SJSA1 (cell line): ENCODE results near the gene URB2. TPM values are rescaled to one million over a fixed set of nuclear protein-coding genes. Genes with fewer than 3 reads are reported as not detected.
A peak's percentile ranks its signal among the peaks of the same experiment; 100 is the strongest.

Experiments used
- DNase-seq, 2 experiments: peaks; one replicate each; pipeline ENCODE4 v3.0.0-alpha.2; 2015 to 2020; ENCODE audit warnings: low spot score in 2 of 2, low read depth in 1 of 2
- H3K27ac ChIP-seq: fragments of 250-450 bp; sonication (Bioruptor Pico); 2 replicates; pipeline ENCODE4 v1.5.1; 2020; ENCODE audit warnings: mild to moderate bottlenecking, moderate library complexity
- H3K27me3 ChIP-seq: fragments of 250-450 bp; sonication (Bioruptor Pico); replicated peaks from 2 replicates; pipeline ENCODE4 v1.5.1; 2020; ENCODE audit warnings: mild to moderate bottlenecking, moderate library complexity
- H3K36me3 ChIP-seq: fragments of 250-450 bp; sonication (Bioruptor Pico); 2 replicates; pipeline ENCODE4 v1.5.1; 2020; ENCODE audit warnings: mild to moderate bottlenecking
- H3K4me1 ChIP-seq: fragments of 250-450 bp; sonication (Bioruptor Pico); replicated peaks from 2 replicates; pipeline ENCODE4 v1.6.1; 2021; ENCODE audit warnings: mild to moderate bottlenecking
- H3K4me3 ChIP-seq: fragments of 250-450 bp; sonication (Bioruptor Pico); 2 replicates; pipeline ENCODE4 v1.5.1; 2020; ENCODE audit warnings: mild to moderate bottlenecking
- H3K9me3 ChIP-seq: fragments of 250-450 bp; sonication (Bioruptor Pico); replicated peaks from 2 replicates; pipeline ENCODE4 v1.5.1; 2020; ENCODE audit warnings: mild to moderate bottlenecking
- total RNA-seq: library from RNA; depleted of rRNA; stranded (reverse); fragments of >200 nt; shearing (Covaris generic); gene quantifications from 2 replicates; pipeline ENCODE4 v1.2.3, GENCODE V29; 2014

Gene URB2
- total RNA-seq, 1 experiment from 2014 or later = 15.2 TPM

DNA sequence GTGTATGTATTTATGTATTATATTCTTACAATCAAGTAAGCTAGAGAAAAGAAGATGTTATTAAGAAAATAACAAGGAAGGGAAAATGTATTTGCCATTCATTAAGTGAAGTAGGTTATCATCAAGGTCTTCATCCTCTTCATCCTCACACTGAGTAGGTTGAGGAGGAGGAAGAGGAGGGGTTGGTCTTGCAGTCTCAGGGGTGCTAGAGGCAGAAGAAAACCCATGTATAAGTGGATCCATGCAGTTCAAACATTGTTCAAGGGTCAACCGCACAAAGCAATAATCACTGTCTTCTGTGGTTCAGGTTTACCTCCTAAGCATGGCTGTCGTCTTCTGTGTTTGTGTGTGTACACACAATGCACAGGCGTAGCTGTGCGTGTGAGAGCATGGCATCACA, 16.9 kb downstream of the URB2 start:
- peaks cover 77% of the 10 kb centered on the region for H3K36me3 ChIP-seq
- H3K9me3 ChIP-seq = no peaks in the 10 kb centered on the region
- H3K4me1 ChIP-seq = no peaks in the 10 kb centered on the region
- H3K27ac ChIP-seq = no peak overlapping the region
- no peaks in the 10 kb centered on the region for H3K27me3 ChIP-seq
- no peak for DNase-seq
- H3K4me3 ChIP-seq = no peak overlapping the region

DNA sequence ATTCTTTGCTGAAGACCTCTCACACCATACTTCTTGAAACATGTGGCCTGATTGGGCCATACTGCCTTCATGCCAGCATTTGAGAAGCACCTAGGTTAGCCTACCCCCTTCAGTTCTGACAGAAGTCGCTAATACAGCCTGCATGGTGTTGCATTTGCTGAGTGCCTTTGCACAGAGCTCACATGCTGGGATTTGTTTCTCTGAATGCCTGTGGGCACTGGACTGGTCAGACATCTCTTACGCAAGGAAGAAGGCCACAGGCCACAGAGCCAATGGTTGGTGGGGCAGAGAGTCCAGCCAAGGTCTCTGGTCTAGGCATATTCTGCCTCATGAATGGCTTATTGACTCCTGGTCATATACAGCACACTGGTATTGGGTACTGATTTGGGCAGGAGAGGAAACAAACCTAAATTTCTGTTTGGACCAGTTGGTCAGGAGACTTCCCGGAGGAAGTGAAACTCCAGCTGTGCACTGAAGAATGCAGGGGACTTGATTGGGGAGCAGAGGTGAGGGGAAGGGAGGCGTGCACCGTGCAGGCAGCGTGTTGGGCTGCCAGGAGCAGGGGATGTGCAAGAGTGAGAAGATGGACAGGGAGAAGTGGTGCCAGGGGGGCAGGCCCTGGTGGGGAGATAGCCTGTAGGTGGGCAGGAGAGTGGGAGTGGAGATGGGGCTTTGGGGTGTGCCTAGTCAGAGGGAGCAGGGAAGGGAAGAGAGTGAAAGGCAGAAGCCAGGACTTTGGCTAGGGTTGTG, 18.1 kb downstream of the URB2 start:
- no peaks in the 10 kb centered on the region for H3K9me3 ChIP-seq
- peaks cover 80% of the 10 kb centered on the region for H3K36me3 ChIP-seq
- no peak overlapping the region for H3K4me3 ChIP-seq
- no peak overlapping the region for H3K27ac ChIP-seq
- no peaks in the 10 kb centered on the region for H3K4me1 ChIP-seq
- H3K27me3 ChIP-seq = no peaks in the 10 kb centered on the region
- no peak for DNase-seq

- Histone ChIP-seq H3K4me1 (no peaks in the 10 kb centered on the region), H3K36me3 (peaks cover 77% of the 10 kb centered on the region), H3K27me3 (no peaks in the 10 kb centered on the region), H3K4me3 (no peak overlapping the region), H3K27ac (no peak overlapping the region), H3K9me3 (no peaks in the 10 kb centered on the region)
- DNase-seq = no peak
Measured at GRCh38 chr1:229645324-229645993, 19.4 kb downstream of the URB2 start.

DNA sequence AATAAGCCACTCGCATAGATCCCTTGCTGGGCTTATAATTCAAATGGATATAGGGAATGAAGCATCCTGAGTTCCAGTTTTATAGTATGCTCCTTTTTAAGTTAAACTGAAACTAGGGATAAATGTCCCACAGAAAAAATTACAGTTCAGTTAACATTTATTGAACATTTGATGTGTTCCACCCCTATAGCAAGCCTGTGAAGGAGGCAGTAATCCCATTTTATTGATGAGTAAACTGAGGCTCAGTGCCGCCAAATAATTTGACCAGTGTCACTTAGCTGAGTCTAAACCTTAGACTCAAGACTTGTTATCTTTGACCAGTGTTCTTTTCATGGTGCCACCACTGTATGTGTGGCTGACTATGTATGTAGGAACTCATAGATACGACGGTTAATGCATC, 22.4 kb downstream of the URB2 start:
- peaks cover 89% of the 10 kb centered on the region for H3K36me3 ChIP-seq
- H3K27ac ChIP-seq = no peak overlapping the region

GRCh38 chr1:229650045-229650444, 24.0 kb downstream of the URB2 start:
- no peak for DNase-seq
- H3K9me3 ChIP-seq = no peaks in the 10 kb centered on the region
- no peaks in the 10 kb centered on the region for H3K4me1 ChIP-seq
- H3K27ac ChIP-seq = no peak overlapping the region
- H3K36me3 ChIP-seq = peaks cover 88% of the 10 kb centered on the region
- no peaks in the 10 kb centered on the region for H3K27me3 ChIP-seq
- no peak overlapping the region for H3K4me3 ChIP-seq

More for the DNA sequence above, 22.4 kb downstream of the URB2 start:
- Histone ChIP-seq H3K9me3 (no peaks in the 10 kb centered on the region), H3K4me3 (no peak overlapping the region), H3K27me3 (no peaks in the 10 kb centered on the region), H3K4me1 (no peaks in the 10 kb centered on the region)
- DNase-seq = no peak

DNA sequence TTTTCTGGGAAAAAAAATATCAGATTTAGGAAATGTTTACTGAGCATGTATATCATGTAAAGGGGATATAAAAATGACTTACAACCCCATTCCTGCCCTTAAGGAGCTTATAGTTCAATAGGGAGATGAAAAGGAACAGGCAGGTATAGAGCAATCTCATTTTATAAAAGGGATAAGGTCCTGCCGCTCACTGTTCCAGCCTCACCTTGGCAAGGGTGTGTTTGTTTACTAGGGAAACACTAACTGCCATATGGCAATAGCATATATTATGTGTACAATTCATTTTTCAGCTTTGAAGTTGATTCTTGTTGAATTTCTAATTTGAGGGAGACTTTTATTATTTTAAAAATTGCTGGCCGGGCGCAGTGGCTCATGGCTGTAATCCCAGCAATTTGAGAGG, 25.5 kb downstream of the URB2 start:
- H3K36me3 ChIP-seq = peaks cover 86% of the 10 kb centered on the region
- no peak for DNase-seq
- H3K4me1 ChIP-seq = no peaks in the 10 kb centered on the region
- no peak overlapping the region for H3K4me3 ChIP-seq
- no peak overlapping the region for H3K27ac ChIP-seq
- no peaks in the 10 kb centered on the region for H3K27me3 ChIP-seq
- no peaks in the 10 kb centered on the region for H3K9me3 ChIP-seq

DNA sequence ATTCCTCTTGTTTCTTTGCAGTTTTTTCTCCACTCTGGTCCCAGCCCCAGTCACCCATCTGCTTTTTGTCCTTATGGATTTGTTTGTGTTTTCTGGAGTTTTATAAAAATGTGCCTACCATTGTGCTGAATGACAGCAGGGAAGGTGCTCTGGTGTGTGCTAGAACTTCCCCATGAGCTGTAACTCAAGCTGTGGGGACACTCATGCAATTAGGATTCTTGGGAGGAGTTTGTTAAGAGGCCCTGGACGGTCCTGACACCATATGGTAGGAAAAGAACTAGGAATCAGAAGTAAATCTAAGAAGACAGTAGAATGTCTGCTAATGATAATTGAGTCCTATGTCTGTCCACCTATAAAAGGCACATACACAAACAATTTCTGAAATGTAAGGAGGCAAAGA, 27.4 kb downstream of the URB2 start:
- H3K27ac ChIP-seq = no peak overlapping the region
- no peaks in the 10 kb centered on the region for H3K4me1 ChIP-seq
- no peak overlapping the region for H3K4me3 ChIP-seq
- peaks cover 86% of the 10 kb centered on the region for H3K36me3 ChIP-seq
- no peaks in the 10 kb centered on the region for H3K27me3 ChIP-seq
- no peak for DNase-seq
- no peaks in the 10 kb centered on the region for H3K9me3 ChIP-seq

- Histone ChIP-seq H3K4me1 (no peaks in the 10 kb centered on the region), H3K4me3 (no peak overlapping the region), H3K27me3 (no peaks in the 10 kb centered on the region), H3K36me3 (peaks cover 73% of the 10 kb centered on the region), H3K9me3 (no peaks in the 10 kb centered on the region), H3K27ac (no peak overlapping the region)
- peak in 1 of 2 experiments; percentile 32 for DNase-seq
Measured at GRCh38 chr1:229655781-229656180, 29.7 kb downstream of the URB2 start.

DNA sequence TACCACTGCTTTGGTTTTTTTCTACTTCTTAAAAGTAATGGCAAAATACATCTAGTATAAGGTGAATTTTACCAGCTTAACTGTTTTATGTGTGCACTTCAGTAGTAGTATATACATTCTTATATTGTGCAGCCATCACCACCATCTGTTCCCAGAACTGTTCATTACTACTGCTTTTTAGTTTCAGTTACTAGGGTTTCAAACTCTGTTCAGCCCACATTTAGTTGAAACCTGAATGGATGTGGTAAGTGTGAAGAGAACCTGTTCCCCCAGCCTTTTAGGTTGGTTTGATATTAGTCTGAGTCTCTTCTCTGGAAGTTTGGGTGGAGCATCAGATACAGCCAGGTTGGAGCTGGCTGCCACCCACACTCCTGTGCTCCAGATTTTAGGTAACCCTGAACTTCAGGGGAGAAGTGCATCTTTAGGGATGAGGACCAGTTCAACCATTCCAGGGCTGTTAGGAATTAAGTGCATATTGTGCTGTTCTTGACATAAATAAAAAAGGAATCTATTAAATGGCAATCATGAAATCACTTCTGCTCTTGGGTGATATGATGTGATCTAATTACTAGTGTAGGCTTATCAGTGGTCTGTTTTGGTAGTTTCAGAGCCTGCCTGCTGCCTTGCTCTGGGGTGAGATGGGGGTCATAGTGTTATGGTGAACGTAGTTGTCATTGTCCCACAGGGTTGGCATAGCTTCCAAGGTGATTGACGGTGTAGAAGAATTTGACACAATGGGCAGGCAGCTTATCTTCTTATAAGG, 32.1 kb downstream of the URB2 start:
- Histone ChIP-seq H3K36me3 (peaks cover 67% of the 10 kb centered on the region), H3K4me1 (no peaks in the 10 kb centered on the region; the same call in 1 of the 2 replicates), H3K9me3 (no peaks in the 10 kb centered on the region), H3K27me3 (no peaks in the 10 kb centered on the region), H3K27ac (no peak overlapping the region), H3K4me3 (no peak overlapping the region)
- no peak for DNase-seq

GRCh38 chr1:229661022-229661877, 35.2 kb downstream of the URB2 start:
- Histone ChIP-seq H3K4me1 (peaks cover 12% of the 10 kb centered on the region), H3K9me3 (no peaks in the 10 kb centered on the region), H3K27me3 (no peaks in the 10 kb centered on the region), H3K36me3 (peaks cover 40% of the 10 kb centered on the region), H3K4me3 (no peak overlapping the region), H3K27ac (no peak overlapping the region)
- peak; percentile 52 to 73 for DNase-seq

DNA sequence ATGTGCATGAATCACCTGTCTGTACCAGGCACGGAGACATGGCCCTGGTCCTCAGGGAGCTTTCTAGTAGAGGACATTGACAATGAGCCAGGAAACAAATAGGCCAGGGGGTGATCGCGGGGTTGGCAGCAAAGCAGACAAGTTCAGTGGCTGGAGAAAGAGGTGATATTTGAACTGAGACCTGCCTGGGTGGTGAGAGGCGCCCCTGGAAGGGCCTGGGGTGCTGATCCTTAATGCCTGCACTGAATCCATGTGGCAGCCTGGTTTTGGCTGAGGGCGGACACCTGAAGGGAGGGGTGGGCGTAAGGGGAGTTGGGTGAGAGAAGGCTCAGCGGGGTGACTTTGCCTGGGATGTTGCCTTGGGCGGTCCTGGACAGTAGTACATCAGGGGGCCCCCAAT, 35.9 kb downstream of the URB2 start:
- Histone ChIP-seq H3K4me1 (peaks cover 12% of the 10 kb centered on the region), H3K9me3 (no peaks in the 10 kb centered on the region), H3K36me3 (peaks cover 34% of the 10 kb centered on the region), H3K27ac (no peak overlapping the region), H3K4me3 (no peak overlapping the region), H3K27me3 (no peaks in the 10 kb centered on the region)
- no peak for DNase-seq

DNA sequence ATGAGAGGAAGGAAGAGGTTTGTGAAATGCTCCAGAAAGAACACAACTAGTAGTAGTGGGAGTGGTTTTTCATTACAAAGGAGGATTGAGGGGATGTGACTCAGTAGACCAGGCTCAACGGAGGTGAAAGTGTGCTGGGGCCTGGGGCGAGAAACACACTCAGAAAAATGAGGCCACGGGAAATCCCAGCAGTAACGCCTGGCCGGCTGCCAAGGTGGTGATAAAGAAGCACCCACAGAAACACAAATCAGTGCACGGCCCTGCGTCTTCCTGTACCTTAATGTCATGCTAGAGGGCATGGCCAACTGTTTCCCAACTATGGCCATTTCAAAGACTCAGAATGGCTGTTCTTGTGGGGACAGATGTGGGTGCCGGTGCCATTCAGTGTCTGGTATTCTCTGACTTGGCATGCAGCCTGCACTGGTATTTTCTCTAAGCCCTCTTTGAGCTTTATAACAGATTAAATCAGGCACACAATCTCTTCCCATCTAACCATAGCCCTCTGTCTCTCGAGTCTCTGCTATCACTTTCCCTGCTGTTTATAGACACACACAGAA, 38.2 kb downstream of the URB2 start:
- peak; percentile 44 to 63 for DNase-seq
- Histone ChIP-seq H3K4me3 (no peak overlapping the region), H3K9me3 (no peaks in the 10 kb centered on the region), H3K4me1 (peaks cover 12% of the 10 kb centered on the region), H3K27me3 (no peaks in the 10 kb centered on the region), H3K27ac (no peak overlapping the region), H3K36me3 (peaks cover 18% of the 10 kb centered on the region)

DNA sequence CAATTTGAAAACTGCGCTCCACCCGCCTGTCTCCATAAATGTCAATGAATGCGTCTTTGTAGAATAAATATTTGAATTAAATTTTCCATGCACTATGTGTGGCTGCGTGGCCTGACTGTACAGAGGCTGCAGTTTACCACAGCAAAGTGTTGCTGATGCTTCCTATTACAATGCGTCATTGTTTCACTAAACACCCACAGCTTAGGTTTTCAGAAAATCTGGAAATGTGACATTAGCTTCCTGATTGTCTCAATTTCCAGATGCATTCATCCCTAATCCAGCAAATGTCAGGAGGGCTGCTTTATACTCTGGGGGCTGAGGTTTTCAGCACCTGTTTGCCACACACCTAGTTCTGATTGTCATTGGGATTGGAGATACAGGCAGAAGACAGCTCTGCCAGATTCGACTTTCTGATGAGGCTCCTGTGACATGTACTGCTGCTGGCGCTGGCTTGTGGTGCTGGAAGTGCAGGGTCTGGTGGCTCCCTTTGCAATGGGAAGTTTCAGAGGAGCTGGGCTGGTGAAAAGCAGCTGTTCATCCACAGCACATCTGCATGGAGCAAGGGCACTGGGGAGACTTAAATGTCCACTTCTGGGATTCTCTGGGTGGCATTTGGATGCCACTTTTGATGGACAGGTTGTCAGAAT, 40.0 kb downstream of the URB2 start:
- Histone ChIP-seq H3K27ac (no peak overlapping the region), H3K4me3 (no peak overlapping the region), H3K4me1 (peaks cover 12% of the 10 kb centered on the region), H3K27me3 (no peaks in the 10 kb centered on the region), H3K36me3 (peaks cover 11% of the 10 kb centered on the region), H3K9me3 (no peaks in the 10 kb centered on the region)
- no peak for DNase-seq
